GM19351 (cell line): ENCODE data around the gene TSEN2.
A peak's percentile ranks its signal among the peaks of the same experiment; 100 is the strongest.
"Not testable (repeated sequence)": the region's sequence is repeated elsewhere in the genome, so short reads cannot be mapped to it uniquely, and the experiment has no call there.

Experiments
- ATAC-seq: cut with Tn5 transposase; IDR thresholded peaks from one replicate; pipeline ENCODE4 v1.9.1; 2021; ENCODE audit warnings: mild to moderate bottlenecking, moderate library complexity; ENCODE audit not compliant: unreplicated experiment

The TSEN2 gene

DNA sequence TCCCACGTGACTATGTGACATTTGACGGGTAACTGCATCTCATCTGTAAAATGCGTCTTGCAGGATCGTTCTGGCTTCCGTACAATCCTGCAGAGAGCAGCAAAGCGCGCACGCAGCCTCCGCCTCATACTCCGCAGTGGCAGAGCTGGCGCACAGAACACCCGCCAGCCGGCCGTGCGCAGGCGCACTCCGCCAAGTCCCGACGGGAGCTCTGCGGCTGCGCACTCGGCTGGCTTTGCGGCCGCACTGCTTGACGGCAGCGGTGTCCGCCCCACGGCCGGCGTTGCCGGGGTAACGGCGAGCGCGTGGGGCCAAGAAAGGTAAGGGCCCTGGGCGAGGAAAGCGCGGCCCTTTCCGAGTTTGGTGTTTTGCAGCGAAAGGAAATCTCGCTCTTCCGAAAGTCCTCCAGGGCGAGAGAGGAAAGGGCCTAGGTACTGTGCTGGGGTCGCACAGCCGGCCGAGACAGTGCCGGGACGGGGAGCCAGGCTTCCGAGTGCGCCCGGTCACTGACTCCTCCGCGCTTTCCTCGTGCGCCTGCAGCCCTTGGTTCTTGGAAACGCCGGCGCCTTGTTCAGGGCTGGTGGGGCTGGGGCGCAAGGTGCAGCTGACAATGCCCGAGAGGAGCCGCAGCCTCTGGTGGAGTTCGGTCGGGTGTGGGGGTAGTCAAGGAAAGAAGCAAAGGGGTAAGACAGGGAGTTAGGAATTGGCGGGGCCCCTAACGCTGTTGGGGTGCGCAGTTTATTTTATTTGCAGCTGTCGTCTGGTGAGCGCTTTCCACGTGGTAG, at the start of gene TSEN2:
TSEN2 (plus strand) TSS at position 283 of the 785 bp plus-strand sequence. CDS start 5,321 bp downstream, outside the sequence.
- ATAC-seq = peak; percentile 91

DNA sequence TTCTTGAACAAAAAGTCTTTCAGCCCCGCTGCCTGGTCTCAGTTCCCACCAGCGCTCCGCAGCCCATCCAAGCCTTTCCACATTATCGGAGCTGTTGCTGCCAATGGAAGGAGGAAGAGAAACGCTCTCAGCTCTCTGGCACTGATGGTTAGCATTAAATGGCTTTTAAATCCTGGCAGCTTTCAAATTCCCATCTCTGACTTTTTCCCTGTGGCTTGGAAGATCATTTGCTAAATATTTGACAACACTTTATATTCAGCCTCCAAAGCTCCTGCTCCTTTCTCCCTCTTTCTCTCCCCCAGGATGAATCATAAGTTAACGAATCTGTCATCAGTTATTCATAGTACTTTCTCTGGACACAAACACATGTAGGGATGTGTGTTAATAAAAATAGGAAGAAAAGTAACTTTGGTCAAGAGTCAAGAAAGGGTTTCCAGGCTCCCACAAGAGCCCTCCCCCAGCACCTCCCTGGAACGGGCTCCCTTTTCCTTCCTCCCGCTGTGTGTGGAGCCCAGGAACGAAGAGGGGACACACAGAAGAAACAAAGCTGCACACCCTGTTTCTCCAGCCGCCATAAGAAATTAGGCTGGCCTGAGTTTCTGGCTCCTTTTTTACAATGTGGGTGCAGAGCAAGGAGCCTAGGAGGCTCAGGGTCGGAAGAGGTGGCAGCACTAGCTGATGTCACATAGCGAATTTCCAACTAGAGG, 47.6 kb upstream of the TSEN2 start:
- ATAC-seq = no peak

DNA sequence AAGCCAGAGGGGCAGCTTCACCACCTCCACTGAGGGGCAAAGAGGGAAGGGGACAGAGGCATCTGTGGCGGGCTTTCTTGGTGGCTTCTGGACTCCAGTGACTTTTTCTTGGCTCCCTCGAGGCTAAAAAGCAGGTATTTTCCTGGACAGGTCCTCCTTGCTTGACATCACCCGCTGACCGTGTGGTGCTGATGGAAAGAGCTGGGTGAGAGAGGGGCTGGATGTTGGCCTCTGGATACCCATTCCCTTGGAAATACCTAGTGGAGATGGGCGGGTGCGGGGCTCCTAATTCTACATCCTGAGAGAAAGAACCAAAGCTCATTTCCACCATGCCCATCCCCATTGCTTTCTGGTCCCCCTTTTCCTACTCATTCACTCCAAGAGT, 47.1 kb upstream of the TSEN2 start:
- no peak for ATAC-seq

DNA sequence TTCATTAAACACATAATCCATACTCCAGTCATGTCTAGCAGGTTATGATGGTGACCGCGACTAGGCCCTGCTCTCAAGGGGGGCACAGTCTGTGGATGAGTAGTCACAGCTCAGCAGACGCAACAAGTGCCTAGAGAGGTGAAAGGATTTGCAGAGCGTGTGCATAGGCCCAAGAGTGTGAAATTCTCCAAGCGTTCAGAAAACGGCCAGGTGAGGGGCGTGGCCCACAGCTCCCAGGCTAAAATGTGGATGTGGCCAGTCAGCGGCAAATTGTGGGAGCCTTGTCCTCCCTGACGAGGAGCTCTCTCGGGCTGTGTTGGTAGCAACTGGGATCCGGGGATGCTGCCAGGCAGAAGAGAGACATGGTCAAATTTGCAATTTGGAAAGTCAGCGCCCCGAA, 46.4 kb upstream of the TSEN2 start:
- ATAC-seq = no peak

DNA sequence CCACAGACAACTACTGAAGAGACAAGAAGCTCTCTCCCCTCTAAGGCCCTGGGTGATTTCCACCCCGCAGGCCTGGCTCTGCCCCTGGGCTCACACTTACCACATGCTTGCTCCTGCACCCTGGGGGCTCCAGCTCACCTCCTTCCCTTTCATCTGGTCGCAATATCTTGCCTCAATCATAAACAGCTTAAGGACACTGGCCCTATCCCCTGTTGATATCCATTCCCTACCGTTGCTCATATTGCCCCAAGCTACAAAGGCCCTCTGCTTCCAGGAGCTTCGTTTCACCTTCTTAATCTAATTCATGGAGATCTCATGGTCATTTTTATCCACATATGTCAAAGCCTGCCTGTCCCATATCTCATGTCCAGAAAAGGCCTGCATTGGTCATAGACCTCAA, 46.0 kb upstream of the TSEN2 start:
- ATAC-seq = no peak

DNA sequence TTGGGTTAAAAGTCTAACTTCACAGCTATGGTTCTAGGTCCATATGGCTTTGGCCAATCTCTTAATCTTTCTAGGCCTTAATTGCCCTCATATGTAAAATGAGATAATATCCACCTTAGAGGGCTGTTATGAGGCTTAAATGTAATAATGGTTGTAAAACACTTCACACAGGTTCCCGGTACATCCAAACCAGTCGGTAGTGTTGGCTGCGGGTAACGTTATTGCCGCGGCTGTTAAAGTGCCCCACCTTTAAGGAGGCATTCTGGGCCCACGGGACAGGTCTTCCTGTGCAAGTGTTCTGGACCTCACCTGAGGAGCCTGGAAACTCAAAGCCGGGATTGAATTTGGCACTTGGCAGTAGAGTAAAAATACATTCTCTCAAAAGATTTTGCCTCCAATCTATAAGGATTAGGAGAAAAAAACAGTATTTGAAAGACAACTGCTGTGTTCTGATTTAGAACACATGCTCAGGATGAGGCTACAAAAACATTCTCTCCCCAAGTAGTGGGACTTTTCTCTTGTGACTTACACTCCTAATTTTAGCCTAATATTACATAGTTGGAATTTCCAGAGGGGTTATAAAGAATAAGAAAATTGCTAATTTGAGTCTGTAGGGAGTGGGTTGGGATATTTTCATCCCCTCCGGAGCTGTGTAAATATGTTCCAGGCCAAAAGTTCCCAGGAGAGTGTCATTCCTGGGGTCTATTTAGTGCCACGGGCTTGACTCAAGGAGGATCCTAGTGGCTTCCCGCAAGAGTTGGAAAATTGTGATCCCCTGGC, 44.9 kb upstream of the TSEN2 start:
- ATAC-seq = no peak

DNA sequence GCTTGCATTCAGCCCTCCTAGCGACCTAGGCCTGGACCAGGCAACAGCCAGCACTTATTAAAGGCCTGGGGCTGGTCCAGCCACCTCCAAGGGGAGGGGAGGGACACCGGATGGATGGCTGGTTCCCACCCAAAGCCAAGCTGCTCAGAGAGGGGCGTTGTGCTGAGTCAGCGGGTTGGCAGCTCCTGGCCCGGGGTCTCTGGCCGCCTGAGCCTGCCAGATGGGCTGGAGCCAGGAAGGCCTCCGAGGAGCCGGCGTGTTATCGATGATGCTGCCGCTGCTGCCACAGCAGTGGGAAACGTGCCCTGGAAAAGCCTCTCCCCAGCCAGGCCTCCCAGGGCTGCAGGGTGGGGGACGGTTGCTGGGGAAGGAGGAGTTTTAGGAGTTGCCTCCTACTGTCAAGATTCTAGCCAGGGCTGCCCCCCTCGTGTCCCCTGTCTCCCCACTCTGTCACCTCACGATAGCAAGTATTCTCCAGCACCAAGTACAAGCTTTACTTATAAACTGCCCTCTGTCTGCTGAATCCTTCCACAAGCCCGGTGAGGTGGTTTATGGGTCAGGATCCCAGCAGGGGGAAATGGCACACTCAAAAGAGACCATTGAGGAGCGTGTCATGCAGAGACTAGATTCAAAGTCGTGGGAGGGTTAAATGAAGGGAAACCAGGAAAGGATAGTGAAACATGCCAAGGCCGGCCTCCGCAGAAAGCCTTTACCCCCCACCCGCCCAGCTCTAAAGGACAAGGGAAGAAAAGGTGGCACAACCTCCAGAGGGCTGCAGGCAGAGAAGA, 43.2 kb upstream of the TSEN2 start:
- ATAC-seq = no peak

DNA sequence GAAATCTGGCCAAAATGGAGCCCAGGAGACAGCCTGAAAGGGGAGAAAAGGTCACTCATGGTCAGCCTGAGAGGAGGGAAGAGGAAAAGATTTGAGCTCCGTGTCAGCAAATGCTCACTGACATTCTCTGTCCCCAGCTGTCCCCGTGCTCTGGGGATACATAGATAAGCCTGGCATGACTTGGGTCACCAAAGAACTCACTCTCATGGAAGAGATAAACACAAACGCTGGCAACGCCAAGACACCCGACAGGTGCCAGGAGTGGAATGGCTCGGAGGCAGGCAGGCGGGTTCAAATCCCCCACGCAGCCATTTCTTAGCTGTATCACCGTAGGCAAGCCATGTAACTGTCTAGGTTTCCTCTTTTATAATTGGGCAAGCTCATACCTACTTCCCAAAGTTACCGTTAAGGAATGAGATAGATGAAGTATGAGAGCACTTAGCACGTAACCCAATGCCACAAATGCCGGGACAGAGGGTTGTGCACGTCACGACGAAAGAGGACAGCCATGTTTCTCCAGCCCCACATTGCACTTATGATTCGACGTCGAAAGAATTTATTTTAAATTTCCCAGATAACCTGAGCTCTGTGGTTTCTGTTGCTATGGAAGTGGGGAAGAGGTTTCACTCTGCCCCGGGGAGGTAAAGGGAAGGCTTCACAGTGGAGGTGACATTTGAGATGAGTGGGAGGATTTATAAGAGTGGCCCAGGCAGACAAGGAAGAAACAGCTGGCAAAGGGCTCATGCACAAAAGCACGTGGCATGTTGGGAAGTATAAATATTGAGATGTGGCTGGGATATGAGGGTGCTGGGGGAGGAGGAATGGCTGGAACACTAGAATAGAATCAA, 41.4 kb upstream of the TSEN2 start:
- ATAC-seq = no peak

DNA sequence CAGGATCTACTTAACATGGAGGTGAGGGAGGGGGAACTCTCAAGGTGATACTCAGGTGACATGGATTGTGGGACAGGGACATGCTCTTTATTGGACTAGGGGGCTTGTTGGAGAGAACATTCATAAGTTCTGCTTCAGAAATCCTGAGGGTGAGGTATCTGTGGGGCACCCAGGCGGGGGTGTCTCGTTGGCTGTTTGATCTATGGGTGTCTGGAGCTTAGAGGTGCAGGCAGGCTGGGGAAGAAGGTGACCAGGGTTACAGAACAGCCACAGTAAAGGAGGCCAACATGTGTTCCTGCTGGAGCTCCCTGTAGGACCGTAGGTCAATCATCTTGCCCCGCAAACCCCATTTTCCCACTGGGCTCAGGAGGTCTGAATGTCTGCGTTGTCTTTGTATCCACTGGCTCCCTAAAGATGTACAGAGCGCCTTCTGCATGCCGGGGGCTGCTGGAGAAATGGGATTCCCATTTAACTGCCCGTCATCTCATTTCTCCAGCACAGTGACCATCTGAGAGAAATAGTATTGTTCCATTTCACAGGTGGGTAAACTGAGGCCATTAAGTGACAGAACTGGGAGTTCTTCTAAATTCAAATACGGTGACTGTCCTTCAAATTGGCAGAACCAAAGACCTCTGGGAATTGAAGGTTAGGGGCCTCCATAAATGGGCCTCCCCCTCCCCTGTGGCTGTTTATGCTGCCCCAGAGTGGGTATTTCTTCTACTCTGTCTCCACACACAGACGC, 40.3 kb upstream of the TSEN2 start:
- ATAC-seq = no peak

DNA sequence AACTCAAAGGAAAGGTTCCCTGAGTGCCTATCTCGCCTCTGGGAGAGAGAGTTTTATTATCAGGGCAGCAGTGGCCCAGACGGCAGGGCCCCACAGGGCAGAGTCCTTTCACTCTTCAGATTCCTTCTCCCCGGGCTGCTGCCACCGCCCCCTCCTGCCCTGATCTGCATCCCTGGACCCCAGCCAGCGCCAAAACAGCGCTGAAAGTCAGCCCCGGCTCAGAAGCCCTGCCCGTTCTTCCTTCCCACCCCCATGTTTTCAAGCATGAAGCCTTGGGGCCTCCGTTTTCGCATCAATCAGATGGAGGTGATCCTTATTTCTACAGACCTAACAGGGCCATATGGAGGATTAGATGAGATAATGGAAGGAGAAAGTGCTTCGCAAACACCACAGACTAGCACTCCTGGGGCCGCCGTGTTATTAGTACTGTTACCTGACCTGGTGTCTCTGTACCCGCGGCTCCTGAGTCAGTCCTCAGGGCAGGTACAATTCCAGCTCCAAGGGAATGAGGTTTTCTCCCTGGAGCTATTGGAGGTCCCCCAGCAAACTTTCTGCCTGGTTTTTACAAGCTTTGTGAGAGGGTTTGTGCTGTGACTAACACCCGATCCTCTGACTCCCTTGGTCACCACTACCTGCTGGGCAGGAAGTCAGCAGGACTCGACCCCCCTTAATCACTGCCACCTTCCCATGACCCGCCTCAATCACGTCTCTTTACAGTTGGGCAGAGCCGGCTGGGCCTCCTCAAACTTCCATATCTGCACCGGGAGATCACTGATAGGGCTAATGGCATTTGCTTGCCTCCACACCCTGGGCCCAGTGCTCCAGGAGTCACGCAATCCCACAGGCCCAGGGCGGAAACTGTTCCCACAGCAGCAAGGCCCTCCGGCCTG, 39.5 kb upstream of the TSEN2 start:
- no peak for ATAC-seq

DNA sequence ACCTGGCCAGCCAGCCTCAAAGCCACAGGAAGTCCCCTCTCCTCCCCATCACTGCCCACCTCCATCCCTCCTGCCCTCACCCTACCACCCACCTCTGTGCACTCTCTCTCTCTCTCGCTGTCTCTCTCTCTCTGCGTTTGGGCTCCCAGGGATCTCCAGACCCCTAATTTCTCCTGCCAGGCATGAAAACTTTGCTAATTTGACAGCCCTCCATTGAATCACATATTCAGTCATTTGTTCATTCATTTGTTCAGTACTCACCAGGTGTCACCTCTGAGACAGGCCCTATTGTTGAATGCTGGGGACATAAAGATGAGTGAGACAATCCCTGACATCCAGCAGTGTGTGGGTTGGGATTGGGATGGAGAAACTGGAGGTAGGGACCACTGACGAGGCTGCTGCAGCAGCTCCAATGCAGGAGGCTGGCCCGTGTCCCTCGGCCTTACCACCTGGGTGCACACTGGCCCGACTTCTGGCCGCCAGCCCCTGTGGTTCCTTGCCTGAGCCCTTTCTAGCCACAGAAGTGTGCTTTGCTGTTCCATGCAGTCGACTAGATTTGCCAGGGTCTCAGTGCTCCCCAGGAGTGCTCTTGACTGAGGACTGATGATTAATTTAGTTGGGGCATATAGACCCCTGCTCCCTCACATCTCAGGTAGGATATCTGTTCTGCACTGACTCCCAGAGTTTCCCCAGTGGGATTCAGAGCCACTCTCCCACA, 38.6 kb upstream of the TSEN2 start:
- no peak for ATAC-seq

DNA sequence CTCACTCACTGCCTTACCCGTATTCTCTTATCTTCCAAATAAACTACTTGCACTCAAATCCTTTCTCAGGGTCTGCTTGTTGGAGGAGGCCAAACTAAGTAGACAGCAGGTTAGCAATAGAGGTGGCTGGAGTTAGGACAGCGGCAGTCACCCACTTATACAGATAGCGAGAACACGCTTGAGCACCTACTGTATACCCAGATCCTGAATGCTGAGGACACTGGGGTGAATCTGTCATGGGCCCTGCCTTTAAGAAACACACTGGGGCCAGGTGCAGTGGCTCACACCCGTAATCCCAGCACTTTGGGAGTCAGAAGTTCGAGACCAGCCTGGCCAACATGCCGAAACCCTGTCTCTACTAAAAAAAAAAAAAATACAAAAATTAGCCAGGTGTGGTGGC, 38.0 kb upstream of the TSEN2 start:
- ATAC-seq = no peak

DNA sequence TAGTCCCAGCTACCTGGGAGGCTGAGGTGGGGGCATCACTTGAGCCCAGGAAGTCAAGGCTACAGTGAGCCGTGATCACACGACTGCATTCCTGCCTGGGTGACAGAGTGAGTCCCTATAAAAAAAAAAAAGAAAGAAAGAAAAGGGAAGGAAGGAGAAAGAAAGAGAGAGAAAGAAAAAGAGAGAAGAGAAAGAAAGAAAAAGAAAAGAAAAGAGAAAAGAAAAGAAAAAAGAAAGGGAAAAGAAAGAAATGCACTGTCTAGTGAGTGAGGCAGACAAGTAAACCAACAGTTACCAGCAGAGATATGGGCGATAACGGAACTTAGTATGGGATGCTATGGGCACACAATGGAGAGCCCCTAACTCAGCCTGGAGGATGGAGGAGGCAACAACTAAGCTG, 37.2 kb upstream of the TSEN2 start:
- no peak for ATAC-seq

DNA sequence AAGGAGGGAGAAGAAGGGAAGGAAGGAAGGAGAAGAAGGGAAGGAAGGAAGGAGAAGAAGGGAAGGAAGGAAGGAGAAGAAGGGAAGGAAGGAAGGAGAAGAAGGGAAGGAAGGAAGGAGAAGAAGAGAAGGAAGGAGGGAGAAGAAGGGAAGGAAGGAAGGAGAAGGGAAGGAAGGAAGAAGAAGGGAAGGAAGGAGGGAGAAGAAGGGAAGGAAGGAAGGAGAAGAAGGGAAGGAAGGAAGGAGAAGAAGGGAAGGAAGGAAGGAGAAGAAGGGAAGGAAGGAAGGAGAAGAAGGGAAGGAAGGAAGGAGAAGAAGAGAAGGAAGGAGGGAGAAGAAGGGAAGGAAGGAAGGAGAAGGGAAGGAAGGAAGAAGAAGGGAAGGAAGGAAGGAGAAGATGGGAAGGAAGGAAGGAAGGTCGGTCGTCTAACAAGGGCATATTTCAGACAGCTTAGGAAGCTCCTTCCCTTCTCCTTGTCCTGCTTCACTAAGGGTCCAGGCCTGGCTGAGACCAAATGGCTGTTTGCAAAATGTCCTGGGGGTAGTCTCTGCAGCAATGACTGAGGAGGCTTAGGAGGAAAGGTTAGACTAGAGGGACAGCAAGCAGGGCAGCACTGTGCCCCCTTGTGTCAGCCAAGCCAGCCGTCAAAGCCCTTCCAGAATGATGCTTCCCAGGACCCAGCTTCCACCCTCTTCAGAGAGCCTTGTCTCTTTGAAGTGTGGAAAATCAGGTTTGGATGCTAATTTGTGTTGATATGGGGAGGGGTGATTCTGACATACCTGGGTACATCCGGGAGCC, 35.7 kb upstream of the TSEN2 start:
- ATAC-seq = not testable (repeated sequence)

DNA sequence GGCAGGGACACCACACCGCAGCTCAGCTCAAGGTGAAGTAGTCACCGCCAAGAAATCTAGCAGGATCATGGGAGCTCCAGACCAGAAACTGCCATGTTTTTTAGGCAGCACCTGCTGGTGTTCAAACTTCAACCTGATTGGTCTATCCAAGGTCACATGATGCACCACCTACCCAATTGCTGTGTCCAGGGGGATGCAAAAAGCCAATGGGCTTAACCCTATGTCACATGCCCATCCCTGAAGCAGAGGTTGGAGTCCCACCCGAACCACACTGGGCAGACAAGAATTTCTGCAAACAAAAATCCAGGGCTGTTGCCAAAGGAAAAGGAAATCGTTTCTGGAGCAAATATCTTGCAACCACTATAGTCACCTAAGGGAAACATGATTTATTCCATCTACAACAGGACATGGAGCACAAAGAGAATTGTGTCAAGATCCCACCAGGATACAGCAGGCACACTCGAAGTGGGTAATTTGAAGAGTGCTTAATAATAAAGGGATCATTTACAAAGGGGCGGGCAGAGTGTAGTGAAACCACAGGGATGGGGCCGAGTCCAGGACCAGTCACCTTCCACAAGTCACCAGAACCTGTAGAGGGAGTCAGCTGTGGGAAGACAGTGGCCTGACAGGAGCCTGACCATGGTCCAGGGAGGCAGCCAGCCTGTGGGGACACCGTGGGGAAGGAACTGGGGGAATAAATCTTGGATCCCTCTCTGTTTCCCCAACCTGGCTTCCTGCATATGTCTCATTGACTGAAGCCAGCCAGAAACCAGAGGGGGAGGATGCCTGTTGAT, 34.2 kb upstream of the TSEN2 start:
- no peak for ATAC-seq

DNA sequence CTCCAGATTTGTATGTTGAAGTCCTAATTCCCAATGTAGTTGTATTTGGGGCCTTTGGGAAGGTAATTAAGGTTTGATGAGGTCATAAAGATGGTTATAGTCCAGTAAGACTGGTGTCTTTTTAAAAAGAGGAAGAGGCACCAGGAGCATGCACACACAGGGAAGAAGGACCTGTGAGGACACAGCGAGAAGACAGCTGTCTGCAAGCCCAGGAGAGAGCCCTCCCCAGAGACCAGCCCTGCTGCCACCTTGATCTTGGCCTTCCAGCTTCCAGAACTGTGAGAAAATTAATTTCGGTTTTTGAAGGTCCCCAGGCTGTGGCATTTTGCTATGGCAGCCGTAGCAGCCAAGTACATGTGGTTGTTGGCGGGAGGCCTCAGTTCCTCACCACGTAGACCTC, 32.8 kb upstream of the TSEN2 start:
- no peak for ATAC-seq
